ENCODE measurements around the gene MGAM2.

Gene MGAM2

DNA sequence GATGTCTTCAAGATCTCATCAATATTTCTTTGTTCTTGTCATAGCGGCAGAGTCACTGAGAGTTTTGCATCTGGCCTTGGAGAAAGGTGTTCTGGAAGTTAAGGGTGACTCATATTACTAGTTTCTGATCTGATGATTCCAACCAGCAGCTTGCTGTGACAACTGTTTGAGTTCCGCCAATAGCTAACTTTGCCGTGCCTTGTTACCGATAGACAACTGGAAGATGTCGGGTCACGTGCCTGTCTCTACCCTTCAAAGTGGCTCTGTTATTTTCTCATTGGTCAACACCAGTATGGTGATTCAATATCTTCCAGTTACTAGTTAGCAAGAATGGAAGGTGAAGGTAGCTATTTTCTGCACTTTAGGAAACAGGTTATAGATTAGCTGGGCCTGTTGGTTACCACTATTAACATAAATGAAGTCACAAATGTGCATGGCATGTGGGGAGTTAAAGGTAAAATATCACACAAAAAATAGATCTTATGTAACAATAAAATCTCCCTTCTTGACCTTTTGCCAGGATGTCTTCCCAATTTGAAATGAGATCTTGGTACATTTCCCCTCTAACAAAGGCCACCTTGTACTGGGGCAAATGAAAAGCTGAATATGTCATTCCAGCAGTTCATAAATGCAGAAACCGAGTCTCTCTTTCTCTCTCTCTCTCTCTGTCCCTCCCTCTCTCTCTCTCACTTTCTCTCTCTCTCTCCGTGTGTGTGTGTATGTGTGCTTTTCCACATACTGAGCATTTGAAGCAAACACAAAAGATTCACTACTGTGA is 2.6 kb upstream of the MGAM2 start:
- no peak for TF ChIP-seq POLR2AphosphoS5 (IDR thresholded peaks at IDR 0.05; ENCODE audit: low read depth)
- TF ChIP-seq, protein P1, sequence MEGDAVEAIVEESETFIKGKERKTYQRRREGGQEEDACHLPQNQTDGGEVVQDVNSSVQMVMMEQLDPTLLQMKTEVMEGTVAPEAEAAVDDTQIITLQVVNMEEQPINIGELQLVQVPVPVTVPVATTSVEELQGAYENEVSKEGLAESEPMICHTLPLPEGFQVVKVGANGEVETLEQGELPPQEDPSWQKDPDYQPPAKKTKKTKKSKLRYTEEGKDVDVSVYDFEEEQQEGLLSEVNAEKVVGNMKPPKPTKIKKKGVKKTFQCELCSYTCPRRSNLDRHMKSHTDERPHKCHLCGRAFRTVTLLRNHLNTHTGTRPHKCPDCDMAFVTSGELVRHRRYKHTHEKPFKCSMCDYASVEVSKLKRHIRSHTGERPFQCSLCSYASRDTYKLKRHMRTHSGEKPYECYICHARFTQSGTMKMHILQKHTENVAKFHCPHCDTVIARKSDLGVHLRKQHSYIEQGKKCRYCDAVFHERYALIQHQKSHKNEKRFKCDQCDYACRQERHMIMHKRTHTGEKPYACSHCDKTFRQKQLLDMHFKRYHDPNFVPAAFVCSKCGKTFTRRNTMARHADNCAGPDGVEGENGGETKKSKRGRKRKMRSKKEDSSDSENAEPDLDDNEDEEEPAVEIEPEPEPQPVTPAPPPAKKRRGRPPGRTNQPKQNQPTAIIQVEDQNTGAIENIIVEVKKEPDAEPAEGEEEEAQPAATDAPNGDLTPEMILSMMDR (IDR thresholded peaks at IDR 0.05; ENCODE audit: insufficient read depth, low read length) = no peak
- TF ChIP-seq GABPA (IDR thresholded peaks at IDR 0.05; ENCODE audit: low read depth) = no peak
- TF ChIP-seq, protein P2, sequence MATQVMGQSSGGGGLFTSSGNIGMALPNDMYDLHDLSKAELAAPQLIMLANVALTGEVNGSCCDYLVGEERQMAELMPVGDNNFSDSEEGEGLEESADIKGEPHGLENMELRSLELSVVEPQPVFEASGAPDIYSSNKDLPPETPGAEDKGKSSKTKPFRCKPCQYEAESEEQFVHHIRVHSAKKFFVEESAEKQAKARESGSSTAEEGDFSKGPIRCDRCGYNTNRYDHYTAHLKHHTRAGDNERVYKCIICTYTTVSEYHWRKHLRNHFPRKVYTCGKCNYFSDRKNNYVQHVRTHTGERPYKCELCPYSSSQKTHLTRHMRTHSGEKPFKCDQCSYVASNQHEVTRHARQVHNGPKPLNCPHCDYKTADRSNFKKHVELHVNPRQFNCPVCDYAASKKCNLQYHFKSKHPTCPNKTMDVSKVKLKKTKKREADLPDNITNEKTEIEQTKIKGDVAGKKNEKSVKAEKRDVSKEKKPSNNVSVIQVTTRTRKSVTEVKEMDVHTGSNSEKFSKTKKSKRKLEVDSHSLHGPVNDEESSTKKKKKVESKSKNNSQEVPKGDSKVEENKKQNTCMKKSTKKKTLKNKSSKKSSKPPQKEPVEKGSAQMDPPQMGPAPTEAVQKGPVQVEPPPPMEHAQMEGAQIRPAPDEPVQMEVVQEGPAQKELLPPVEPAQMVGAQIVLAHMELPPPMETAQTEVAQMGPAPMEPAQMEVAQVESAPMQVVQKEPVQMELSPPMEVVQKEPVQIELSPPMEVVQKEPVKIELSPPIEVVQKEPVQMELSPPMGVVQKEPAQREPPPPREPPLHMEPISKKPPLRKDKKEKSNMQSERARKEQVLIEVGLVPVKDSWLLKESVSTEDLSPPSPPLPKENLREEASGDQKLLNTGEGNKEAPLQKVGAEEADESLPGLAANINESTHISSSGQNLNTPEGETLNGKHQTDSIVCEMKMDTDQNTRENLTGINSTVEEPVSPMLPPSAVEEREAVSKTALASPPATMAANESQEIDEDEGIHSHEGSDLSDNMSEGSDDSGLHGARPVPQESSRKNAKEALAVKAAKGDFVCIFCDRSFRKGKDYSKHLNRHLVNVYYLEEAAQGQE (IDR thresholded peaks at IDR 0.05; ENCODE audit: insufficient replicate concordance, low read depth) = no peak
- no peak for TF ChIP-seq SPI1 (IDR thresholded peaks at IDR 0.05; ENCODE audit: borderline replicate concordance, low read depth)
- H3K27me3 ChIP-seq (ENCODE audit: insufficient read depth, poor library complexity, severe bottlenecking) = no peaks in the 10 kb centered on the region
- H3K27ac ChIP-seq (replicated peaks) = no peak overlapping the region
- DNase-seq (ENCODE audit: low read depth in 1 of 2, low spot score in 1 of 2) = no peak
- H3K4me3 ChIP-seq (replicated peaks; ENCODE audit: insufficient read depth, low read length) = no peak overlapping the region

DNA sequence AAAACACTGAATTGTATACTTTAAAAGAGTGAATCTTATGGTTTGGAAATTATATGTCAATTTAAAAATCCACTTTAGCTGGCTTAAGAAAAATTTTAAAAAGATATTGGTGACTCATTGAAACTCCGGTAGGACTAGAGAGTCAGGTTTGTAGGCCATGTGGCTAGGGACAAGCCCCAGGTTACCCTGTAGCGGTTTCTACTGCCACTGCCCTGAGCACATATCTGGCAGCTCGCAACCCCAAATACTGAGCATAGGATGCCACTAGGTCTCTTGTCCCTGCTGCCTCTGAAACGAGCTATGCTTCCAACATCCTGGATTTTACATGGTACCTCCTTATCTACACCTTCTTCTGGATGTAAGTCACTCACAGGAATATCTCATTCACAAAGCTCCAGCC is 1.4 kb upstream of the MGAM2 start:
- no peaks in the 10 kb centered on the region for H3K27me3 ChIP-seq (ENCODE audit: insufficient read depth, poor library complexity, severe bottlenecking)
- no peak for DNase-seq (ENCODE audit: low read depth in 1 of 2, low spot score in 1 of 2)
- H3K27ac ChIP-seq (replicated peaks) = no peak overlapping the region
- H3K4me3 ChIP-seq (replicated peaks; ENCODE audit: insufficient read depth, low read length) = no peak overlapping the region
- TF ChIP-seq POLR2AphosphoS5 (IDR thresholded peaks at IDR 0.05; ENCODE audit: low read depth) (no peak), GABPA (IDR thresholded peaks at IDR 0.05; ENCODE audit: low read depth) (no peak)

DNA sequence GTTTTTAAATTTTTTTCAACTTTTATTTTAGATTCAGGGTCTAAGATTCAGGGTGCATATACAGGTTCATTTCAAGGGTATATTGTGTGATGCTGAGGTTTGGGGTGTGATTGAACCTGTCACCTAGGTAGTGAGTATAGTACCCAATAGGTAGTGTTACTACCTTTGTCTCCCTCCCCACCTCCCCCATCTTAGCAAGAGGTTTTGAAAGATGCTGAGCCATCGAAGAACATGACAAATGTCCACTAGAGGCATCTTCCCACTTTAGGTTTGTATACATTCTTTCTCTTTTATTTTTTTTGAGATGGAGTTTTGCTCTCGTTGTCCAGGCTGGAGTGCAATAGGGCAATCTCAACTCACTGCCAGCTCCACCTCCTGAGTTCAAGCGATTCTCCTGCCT is 880 bp upstream of the MGAM2 start:
- TF ChIP-seq SPI1 (IDR thresholded peaks at IDR 0.05; ENCODE audit: borderline replicate concordance, low read depth) (no peak), GABPA (IDR thresholded peaks at IDR 0.05; ENCODE audit: low read depth) (no peak), POLR2AphosphoS5 (IDR thresholded peaks at IDR 0.05; ENCODE audit: low read depth) (no peak)
- TF ChIP-seq, protein P1 (IDR thresholded peaks at IDR 0.05; ENCODE audit: insufficient read depth, low read length) = no peak
- TF ChIP-seq, protein P2 (IDR thresholded peaks at IDR 0.05; ENCODE audit: insufficient replicate concordance, low read depth) = no peak
- DNase-seq (ENCODE audit: low read depth in 1 of 2, low spot score in 1 of 2) = no peak
- H3K27ac ChIP-seq (replicated peaks) = no peak overlapping the region
- H3K27me3 ChIP-seq (ENCODE audit: insufficient read depth, poor library complexity, severe bottlenecking) = no peaks in the 10 kb centered on the region
- no peak overlapping the region for H3K4me3 ChIP-seq (replicated peaks; ENCODE audit: insufficient read depth, low read length)

DNA sequence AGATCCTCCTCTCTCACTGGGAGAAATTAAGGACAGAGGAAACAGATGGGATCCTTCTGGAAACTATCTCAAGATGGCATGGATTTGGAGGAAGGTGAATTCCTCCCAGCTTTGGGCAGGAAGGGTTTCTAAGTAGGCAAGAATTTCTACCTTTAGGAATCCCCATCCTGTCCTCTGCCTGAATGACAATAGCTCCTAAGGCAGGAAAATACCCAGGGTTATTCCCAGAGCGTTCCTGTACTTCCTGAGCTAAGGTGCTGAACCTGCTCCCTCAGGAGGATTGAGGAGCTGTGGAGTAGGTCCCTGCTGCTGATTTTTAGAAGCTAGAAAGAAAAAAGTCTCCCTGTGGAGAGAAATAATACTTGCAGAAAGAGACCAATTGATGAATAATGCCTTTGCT is 568 bp downstream of the MGAM2 start:
- H3K4me3 ChIP-seq (replicated peaks; ENCODE audit: insufficient read depth, low read length) = no peak overlapping the region
- DNase-seq (ENCODE audit: low read depth in 1 of 2, low spot score in 1 of 2) = no peak
- H3K27me3 ChIP-seq (ENCODE audit: insufficient read depth, poor library complexity, severe bottlenecking) = no peaks in the 10 kb centered on the region
- TF ChIP-seq, protein P1 (IDR thresholded peaks at IDR 0.05; ENCODE audit: insufficient read depth, low read length) = no peak
- TF ChIP-seq, protein P2 (IDR thresholded peaks at IDR 0.05; ENCODE audit: insufficient replicate concordance, low read depth) = no peak
- TF ChIP-seq SPI1 (IDR thresholded peaks at IDR 0.05; ENCODE audit: borderline replicate concordance, low read depth) = no peak
- TF ChIP-seq POLR2AphosphoS5 (IDR thresholded peaks at IDR 0.05; ENCODE audit: low read depth) = no peak
- no peak for TF ChIP-seq GABPA (IDR thresholded peaks at IDR 0.05; ENCODE audit: low read depth)
- H3K27ac ChIP-seq (replicated peaks) = no peak overlapping the region

Measured in HL-60 (cell line).